Measurements from ENCODE around the gene SVIP.

GRCh38 chr11:22798901-22799300, 30.7 kb downstream of the SVIP start:
- TF ChIP-seq RFX5 (IDR thresholded peaks at IDR 0.05; ENCODE audit: low read length): no peak
- no peak for TF ChIP-seq SMC3 (IDR thresholded peaks at IDR 0.05; ENCODE audit: low read depth, low read length)
- no peak for TF ChIP-seq RAD21 (IDR thresholded peaks at IDR 0.05; ENCODE audit: low read length)
- TF ChIP-seq, protein P1, sequence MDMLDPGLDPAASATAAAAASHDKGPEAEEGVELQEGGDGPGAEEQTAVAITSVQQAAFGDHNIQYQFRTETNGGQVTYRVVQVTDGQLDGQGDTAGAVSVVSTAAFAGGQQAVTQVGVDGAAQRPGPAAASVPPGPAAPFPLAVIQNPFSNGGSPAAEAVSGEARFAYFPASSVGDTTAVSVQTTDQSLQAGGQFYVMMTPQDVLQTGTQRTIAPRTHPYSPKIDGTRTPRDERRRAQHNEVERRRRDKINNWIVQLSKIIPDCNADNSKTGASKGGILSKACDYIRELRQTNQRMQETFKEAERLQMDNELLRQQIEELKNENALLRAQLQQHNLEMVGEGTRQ (IDR thresholded peaks at IDR 0.05; ENCODE audit: borderline replicate concordance, low read depth, low read length): no peak
- TF ChIP-seq CTCF (IDR thresholded peaks at IDR 0.05): no peak

Data from SK-N-SH (cell line).